Measurements from ENCODE around the gene SYS1.

The SYS1 gene

GRCh38 chr20:45416917-45417316, 54.0 kb downstream of the SYS1 start:
- no peak for DNase-seq (ENCODE audit: low spot score)

Data from CD4-positive, alpha-beta T cell treated with Interleukin-15 for 4 hours (primary cell).